ENCODE measurements around the gene MAPK7.
A peak's percentile ranks its signal among the peaks of the same experiment; 100 is the strongest.
"Not testable (repeated sequence)": the region's sequence is repeated elsewhere in the genome, so short reads cannot be mapped to it uniquely, and the experiment has no call there.

Gene MAPK7

DNA sequence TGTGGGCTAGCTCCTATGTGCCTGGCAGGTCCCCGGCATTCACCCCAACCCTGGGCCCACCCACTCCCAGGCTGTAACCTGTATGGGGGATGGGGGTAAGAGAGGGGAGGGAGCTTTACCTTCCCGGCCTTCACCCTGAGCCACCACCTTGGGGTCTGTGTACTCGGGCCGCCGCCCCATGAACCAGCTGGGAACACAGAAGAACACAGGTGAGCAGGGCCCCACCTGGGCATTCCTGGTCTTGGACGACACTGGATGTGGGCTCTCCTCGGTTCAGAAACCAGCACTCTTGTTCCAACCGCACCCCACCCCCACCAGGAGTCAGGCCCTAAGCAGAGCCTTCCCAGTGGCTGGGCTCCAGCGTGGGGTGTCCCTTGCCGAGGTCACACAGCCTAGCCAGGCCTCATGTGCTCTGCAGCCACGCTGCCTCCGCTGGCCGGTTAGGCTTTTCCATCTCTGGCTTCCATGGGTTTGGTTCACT lies 34.6 kb upstream of the MAPK7 start:
- no peak for DNase-seq

DNA sequence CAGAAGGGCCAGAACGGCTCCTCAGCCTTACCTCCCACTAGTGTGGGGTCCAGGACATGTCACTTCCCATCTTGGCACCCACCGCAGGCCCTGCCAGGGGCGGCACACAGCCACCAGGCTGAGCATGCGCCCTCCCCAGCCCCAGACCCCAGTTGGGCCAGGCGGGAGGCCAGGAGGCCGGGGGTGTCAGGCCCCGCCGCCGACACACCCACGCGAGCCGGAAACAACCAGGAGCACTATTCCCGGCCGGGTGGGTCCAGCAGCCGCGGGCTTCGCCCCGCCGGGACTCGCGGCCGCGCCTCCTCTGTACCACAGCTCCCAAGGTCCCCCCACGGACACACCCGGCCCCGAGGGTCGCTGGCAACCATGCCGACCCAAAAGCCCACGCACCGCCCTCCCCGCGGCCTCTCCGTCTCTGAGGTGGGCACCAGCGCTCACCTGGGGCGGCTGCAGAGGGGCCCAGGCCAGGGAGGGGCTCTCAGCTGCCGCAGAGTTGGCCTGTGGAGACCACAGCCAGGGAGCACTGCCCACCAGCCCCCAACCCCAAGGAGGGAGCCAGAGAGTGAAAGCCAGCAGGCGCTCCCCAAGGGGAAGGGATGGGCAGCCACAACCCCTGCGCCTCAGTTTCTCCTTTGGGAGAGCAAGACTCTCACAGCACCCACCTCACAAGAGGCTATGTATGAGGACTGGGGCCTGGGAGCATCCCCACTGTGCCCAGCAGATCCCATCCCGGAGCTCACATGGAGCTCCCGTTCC lies 33.8 kb upstream of the MAPK7 start:
- no peak for DNase-seq

GRCh38 chr17:19345067-19345460 lies 33.2 kb upstream of the MAPK7 start:
- no peak for DNase-seq

DNA sequence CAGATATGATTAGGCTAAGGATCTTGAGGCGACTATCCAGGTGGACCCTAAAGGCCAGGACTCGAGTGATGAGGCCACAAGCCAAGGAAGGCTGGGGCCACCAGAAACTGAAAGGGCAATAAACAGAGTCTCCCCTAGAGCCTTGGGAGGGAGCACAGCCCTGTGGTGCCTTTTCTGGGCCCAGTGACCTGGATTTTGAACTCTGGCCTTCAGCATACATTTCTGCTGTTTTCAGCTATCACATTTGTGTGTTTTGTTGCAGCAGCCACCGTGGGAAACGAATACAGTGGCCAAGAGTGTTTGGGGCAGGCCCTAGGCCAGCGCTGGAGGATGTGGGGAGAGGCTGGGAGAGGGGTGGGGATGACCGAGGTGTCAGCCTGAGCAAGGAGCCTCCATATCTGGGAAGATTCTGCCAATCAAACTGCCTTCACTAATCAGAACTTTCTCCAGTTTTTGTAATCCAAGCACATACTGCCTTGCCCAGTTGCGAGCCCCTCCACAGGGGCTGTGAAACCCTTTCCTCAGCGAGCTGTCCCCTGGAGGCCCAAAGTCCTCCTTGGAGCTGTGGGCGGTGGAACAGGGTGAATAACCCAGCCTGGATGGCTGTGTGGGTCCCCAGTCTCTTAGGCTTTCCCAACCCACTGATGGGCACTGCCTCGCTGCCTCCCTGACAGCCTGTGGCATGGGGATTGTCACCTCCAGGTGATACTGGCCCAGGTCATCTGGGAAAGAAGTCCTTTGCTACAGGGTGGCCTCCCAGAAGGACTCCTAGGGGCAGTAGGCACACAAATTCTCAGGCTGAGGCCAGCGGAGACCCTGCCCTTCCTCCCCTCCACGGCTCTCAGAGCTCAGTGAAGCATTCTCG lies 32.6 kb upstream of the MAPK7 start:
- DNase-seq = no peak

GRCh38 chr17:19346351-19347255 lies 31.7 kb upstream of the MAPK7 start:
- DNase-seq = no peak

DNA sequence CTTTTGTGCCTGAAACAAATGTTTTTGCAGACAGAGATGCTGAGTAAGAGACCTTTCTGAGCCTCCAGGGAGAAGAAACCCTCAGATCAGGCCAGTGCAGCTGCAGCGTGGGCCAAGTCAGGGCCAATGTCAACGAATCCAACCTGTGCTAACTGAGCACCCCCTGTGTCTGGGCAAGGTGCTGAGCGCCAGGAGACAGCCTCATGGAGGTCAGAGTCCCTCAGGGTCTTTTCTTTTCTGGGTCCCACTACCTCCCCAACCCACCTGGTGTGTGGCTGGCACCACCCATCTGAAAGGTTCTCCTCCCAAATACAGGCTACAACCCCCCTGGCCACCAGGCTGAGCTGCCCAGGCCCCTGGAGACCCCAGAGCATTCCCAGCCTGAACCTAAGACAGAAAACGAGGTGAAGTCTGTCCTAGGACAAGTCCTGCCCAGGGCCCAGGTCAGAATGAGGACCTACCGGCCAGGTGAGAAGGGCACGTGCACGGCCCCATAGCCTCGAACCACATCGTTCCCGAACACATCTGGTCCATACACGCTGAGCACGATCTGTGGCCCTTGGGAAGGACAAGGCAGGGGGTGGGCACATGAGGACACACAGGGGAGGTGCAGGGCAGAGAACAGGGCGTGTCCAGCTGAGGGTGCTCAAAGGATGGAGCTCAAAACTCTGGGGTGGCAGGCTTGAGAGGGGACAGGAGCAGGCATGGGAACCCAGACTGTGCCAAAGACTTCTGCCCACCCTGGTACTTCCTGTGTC lies 30.8 kb upstream of the MAPK7 start:
- DNase-seq = no peak

GRCh38 chr17:19348081-19348650 lies 30.1 kb upstream of the MAPK7 start:
- no peak for DNase-seq

DNA sequence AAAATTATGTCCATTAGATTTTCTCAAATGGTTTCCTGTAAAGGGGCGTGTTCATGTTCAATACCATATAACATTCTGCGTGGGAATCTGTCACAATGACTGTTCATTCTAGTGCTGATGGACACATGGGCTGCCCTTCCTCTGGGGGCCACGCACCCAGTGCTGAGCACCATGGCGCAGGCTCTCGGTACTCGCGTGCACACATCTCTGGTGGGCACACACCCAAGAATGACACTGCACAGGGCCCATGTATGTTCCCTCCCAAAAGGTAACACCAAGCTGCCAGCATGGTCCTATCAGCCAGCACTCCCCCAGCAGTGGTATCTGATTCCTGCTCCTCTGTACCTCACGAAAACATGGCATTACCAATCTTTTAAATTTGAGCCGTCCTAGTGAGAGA lies 29.5 kb upstream of the MAPK7 start:
- no peak for DNase-seq

DNA sequence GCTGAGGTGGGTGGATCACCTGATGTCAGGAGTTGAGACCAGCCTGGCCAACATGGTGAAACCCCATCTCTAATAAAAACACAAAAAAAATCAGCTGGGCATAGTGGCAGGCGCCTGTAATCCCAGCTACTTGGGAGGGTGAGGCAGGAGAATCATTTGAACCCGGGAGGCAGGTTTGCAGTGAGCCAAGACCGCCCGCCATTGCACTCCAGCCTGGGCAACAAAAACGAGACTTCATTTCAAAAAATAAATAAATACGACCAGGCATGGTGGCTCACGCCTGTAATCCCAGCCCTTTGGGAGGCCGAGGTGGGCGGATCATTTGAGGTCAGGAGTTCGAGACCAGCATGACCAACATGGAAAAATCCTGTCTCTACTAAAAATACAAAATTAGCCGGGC lies 24.9 kb upstream of the MAPK7 start:
- DNase-seq = not testable (repeated sequence)

- no peak for DNase-seq
Observed at GRCh38 chr17:19354748-19355147, 23.6 kb upstream of the MAPK7 start.

- DNase-seq = no peak
Observed at GRCh38 chr17:19357351-19357750, 20.9 kb upstream of the MAPK7 start.

DNA sequence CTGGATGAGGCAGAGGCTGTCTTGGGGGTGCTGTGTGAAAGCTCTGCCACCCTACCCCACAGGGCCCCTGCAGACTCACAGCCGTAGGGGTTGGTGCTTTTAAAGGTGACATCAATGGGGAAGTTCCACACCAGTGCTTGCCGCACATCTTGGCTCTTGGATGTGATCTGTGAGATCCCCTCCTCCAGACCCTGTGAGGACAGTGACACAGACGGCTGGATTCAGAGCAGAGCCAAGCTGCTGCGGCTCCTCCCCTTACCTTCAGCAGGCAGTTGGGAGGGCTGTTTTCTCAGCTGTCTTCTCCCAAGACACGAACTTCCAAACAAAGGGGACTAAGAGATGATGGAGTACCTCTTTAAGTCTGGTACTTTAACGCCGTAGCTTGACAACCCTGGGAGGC lies 20.5 kb upstream of the MAPK7 start:
- DNase-seq = no peak

- DNase-seq = no peak
Observed at GRCh38 chr17:19359151-19359550, 19.1 kb upstream of the MAPK7 start.

DNA sequence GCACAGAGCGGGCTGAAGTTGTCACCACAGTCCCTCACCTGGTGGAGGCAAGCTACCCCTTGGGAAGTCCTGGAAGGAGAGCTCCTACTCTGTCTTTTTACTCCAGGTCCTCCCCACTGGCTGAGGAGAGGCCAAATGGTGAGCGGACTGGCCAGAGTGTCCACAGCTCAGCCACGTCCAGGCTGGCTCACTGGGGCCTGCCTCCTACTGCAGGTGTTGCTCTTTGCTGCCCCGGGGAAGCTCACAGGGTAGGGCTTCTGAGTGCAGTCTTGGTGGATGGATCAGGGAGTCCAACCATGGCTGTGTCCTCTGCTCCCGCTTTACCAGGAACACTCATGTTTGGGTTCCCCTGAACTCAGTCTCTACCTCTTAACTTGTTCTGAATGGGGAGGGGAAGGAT lies 18.4 kb upstream of the MAPK7 start:
- no peak for DNase-seq

GRCh38 chr17:19360772-19361171 lies 17.5 kb upstream of the MAPK7 start:
- DNase-seq = no peak

GRCh38 chr17:19361326-19361725 lies 17.0 kb upstream of the MAPK7 start:
- no peak for DNase-seq

DNA sequence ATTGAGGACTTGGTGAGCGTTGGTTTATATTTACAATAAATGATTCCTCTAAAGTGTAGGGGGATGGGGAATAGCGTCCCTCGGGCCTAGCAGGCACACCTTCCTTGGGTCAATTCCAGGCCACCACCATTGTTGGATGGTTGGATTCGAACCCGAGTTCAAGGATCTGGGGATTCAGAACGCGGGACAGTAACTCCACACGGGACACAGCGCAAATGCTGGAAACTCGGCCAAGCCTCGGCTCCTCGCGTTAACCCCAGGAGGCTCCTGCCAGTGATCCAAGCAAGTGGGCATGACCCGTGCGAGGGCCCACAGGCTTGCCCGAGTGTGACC lies 16.4 kb upstream of the MAPK7 start:
- no peak for DNase-seq

DNA sequence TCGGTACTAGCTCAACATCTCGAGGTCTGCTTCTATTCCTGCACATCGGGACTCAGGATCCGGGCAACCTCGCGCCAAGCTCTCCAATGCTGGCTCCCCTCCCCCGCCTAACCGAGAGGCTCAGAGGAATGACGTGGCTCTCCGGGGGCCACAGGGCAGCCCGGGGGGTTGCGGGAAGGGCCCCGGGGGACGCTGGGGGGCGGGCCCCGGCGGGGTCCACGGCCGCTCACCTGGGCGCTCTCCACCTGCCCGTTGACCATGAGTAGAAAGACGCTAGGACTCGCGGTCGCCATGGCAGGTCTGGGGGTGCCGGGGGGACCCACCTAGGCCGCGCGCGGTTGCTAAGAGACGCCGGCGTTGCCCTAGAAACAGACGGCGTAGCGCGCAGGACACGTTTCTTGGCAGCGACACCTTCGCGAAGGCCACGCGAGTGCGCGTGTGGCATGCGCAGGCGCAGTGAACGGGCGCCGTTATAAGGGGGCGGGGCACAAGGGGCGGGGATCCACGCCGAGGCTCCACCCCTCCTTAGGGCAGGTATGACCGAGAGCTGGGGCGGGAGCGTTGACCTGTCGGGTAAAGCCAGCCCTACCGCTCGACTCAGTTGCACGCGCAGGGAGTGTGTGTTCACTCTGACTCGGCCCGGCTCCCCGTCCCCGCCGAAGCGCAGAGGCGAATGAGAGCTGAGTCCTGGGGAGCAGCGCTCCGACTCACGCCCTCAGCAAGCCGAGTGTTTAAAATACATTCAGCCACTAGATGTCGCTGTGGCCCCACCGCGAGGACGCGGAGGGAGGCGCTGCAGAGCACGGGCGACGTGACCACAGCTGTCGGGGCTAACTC lies 15.8 kb upstream of the MAPK7 start, which contains the start of gene B9D1:
TSS of gene B9D1 (minus strand) at position 447 of the 837 bp plus-strand sequence. CDS start at position 293, 154 bp downstream.
- peak; percentile 99 for DNase-seq

- no peak for DNase-seq
Observed at GRCh38 chr17:19363114-19363438, 15.2 kb upstream of the MAPK7 start.

- no peak for DNase-seq
Observed at GRCh38 chr17:19363460-19364035, 14.8 kb upstream of the MAPK7 start.

Measured in activated T-cell treated with anti-CD3 and anti-CD28 coated beads, Interleukin-2, amount 50 U/mL, for 1 hour (primary cell).